GM21723 (cell line): ENCODE measurements around the gene POC1A.
A peak's percentile ranks its signal among the peaks of the same experiment; 100 is the strongest.

ENCODE experiments used
- ATAC-seq: cut with Tn5 transposase; IDR thresholded peaks from one replicate; pipeline ENCODE4 v1.9.1; 2021; ENCODE audit warnings: mild to moderate bottlenecking, moderate library complexity; ENCODE audit not compliant: unreplicated experiment

POC1A gene

GRCh38 chr3:52070724-52071621, 83.2 kb downstream of the POC1A start:
- ATAC-seq: no peak

GRCh38 chr3:52069855-52070254, 84.4 kb downstream of the POC1A start:
- ATAC-seq: no peak

- ATAC-seq: no peak
These were observed 85.1 kb downstream of the POC1A start for GRCh38 chr3:52069135-52069534.

DNA sequence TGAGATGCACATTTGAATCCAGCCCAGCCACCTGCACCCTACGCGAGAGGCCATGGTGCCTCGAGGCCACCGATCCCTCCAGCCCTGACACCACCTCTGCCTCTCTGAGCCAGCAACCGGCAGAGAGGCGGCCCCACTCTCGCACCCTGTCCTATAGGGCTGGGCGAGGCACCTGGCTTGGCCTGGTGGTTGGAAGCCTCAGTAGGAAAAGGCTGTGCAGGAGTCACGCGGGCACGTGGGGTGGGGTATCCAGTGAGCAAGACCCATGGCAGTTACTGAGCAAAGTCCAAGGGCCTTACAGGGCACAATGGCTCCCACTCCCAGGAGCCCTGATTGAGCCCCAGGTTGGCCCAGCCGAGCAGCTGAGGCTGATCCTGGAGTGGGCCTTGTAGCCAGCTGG, 85.5 kb downstream of the POC1A start:
- ATAC-seq: no peak

- ATAC-seq: no peak
These were observed 86.1 kb downstream of the POC1A start for GRCh38 chr3:52068055-52068571.

GRCh38 chr3:52067526-52067925, 86.7 kb downstream of the POC1A start:
- ATAC-seq: no peak

- no peak for ATAC-seq
These were observed 87.2 kb downstream of the POC1A start for GRCh38 chr3:52067046-52067445.

GRCh38 chr3:52065264-52065756, 88.9 kb downstream of the POC1A start:
- ATAC-seq: no peak

DNA sequence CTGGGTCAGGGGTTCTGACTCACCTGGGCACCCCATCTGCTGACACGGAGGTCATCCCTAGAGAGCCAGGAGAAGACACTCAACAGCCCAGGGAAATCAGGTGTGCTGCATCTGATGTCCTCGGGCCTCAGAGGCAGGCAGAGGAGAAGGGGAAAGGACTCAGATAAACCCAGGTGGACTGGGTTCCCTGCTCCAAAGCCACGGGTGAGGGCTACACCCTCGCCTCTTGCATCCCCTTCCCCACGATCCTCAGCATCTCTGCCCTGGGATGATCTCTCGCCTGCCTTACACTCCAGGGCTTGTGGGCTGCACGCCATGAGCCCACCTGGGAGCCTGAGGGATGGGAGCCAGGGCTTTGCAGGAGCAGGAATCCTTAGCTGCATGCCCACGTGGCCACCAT, 89.7 kb downstream of the POC1A start:
- ATAC-seq: no peak

DNA sequence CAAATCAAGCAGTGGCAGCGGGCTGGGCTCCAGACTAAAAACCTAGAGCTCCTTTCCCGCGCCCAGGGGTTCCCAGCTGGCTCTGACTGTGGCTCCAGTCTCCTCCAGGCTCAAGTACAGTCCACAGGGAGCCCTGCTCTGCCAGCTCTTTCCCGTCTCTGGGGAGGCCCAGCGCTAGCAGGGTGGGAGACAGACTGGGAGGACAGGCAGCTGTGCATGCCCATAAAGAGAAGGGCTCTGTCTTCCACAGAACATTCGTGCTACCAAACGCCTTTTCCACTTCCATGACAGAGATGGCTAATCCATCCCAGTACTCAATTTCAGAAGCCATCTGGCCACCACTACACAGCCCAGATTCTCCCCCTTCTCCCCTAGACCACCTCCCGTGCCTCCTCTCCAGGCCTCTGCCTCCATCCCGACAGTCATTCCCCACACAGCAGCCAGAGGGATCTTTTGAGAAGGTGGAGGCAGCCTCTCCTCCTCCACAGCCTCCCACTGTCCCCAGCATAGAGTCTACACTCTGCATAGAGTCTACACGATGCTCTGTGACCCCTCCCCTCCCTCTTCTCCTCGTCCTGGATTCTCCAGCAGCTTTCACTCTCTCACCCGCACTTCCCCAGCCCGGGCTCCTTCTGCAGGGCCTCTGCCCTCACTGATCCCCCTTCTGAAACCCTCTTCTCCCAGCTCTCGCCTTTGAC, 91.0 kb downstream of the POC1A start:
- no peak for ATAC-seq

- no peak for ATAC-seq
These were observed 91.7 kb downstream of the POC1A start for GRCh38 chr3:52062505-52062904.

- ATAC-seq: no peak
These were observed 92.9 kb downstream of the POC1A start for GRCh38 chr3:52061121-52061910.

- no peak for ATAC-seq
These were observed 94.4 kb downstream of the POC1A start for GRCh38 chr3:52059781-52060180.

- no peak for ATAC-seq
These were observed 96.3 kb downstream of the POC1A start for GRCh38 chr3:52057812-52058495.

GRCh38 chr3:52056968-52057811, 97.0 kb downstream of the POC1A start:
- peak; percentile 71 for ATAC-seq

- peak; percentile 33 for ATAC-seq
These were observed 97.7 kb downstream of the POC1A start, which contains the start of gene DUSP7 for GRCh38 chr3:52056521-52056967. Gene DUSP7, minus strand, starts transcription at chr3:52056571. Its CDS starts 205 bp downstream, at chr3:52056366.

GRCh38 chr3:52055537-52056351, 98.5 kb downstream of the POC1A start:
- ATAC-seq: peak; percentile 10
